ENCODE data around the gene SYT9.

The SYT9 gene

GRCh38 chr11:7252683-7253213 is 1.0 kb downstream of the SYT9 start:
- FAIRE-seq (no peak), DNase-seq (ENCODE audit: insufficient read length) (no peak)

DNA sequence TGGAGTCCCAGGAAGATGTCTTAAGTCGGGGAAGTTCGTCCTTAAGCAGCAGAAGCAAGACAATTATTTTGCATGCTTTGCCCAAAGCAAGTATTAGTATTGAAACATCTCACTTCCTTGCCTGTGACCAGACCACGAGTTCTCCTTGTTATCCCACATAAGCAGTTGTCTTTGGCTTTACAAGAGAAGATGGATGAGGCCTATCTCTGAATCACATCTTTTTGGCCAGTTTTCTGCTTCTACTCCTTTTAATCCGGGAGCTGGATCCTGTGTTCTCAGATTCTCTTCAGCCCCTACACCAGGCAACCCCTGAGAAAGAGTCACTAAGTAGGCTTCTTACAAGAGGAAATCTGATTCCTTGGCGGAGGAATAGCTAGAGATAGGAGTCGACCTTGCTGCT is 2.1 kb downstream of the SYT9 start:
- FAIRE-seq (no peak), DNase-seq (ENCODE audit: insufficient read length) (no peak)
- TF ChIP-seq POLR2AphosphoS5 (IDR thresholded peaks at IDR 0.05; ENCODE audit: low read depth, low read length), result no peak

More at GRCh38 chr11:7252683-7253213, 1.0 kb downstream of the SYT9 start:
- no peak for TF ChIP-seq TAF1 (IDR thresholded peaks at IDR 0.05; ENCODE audit: borderline replicate concordance, low read depth, low read length)
- no peak for TF ChIP-seq POLR2AphosphoS5 (IDR thresholded peaks at IDR 0.05; ENCODE audit: low read depth, low read length)
- no peak for TF ChIP-seq POLR2A (IDR thresholded peaks at IDR 0.05; ENCODE audit: low read depth, low read length)

DNA sequence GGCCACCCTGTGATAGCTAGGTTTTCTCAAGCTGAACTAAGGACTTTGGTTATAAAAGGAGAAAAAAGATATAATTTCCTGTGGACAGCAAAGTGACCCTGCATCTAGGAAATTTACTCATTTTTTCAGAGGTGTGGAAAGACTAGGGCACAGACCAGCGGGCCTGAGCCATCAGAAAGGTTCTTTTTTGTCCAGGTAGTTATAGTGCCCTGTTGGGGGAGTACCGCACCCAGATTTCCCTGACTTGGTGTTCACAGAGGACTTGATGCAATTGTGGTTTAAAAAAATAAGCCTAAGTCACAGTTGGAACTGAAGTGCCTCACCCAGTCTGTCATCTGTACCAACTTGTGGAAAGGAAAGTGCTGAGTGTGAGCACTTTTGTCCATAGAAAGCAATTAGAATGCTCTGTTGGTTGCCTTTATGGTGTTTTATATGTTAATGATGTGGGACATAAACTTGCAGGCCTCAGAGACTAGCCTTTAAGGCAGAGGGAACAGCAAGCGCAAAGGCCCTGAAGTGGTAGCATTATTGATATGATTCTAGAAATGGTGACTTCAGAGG is 3.1 kb downstream of the SYT9 start:
- no peak for FAIRE-seq
- TF ChIP-seq TAF1 (IDR thresholded peaks at IDR 0.05; ENCODE audit: borderline replicate concordance, low read depth, low read length), result no peak
- no peak for TF ChIP-seq POLR2A (IDR thresholded peaks at IDR 0.05; ENCODE audit: low read depth, low read length)
- no peak for TF ChIP-seq POLR2AphosphoS5 (IDR thresholded peaks at IDR 0.05; ENCODE audit: low read depth, low read length)
- no peak for DNase-seq (ENCODE audit: insufficient read length)

GRCh38 chr11:7256943-7257342 is 5.2 kb downstream of the SYT9 start:
- no peak for TF ChIP-seq TAF1 (IDR thresholded peaks at IDR 0.05; ENCODE audit: borderline replicate concordance, low read depth, low read length)
- no peak for TF ChIP-seq POLR2AphosphoS5 (IDR thresholded peaks at IDR 0.05; ENCODE audit: low read depth, low read length)
- no peak for TF ChIP-seq POLR2A (IDR thresholded peaks at IDR 0.05; ENCODE audit: low read depth, low read length)
- DNase-seq (ENCODE audit: insufficient read length) (no peak), FAIRE-seq (no peak)

DNA sequence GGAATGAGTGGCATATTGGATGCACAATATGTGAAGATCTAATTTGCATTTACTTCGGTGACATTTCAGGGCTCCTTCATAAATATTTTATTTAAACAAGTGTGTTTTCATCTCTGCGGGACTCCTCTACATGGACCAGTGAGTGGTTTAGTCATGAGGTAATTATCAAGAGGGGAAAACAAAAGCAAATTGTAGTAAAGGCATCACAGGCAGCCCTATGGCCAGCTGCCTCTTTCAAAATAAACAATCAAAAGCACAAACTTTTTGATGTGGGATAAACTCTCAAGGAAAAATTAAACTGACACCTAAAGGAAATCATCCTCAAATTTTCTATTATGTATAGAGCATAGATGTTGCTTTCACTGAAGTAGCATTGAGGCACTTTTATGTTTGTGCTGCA is 6.0 kb downstream of the SYT9 start:
- FAIRE-seq (no peak), DNase-seq (ENCODE audit: insufficient read length) (no peak)
- TF ChIP-seq POLR2A (IDR thresholded peaks at IDR 0.05; ENCODE audit: low read depth, low read length), result no peak
- no peak for TF ChIP-seq TAF1 (IDR thresholded peaks at IDR 0.05; ENCODE audit: borderline replicate concordance, low read depth, low read length)
- no peak for TF ChIP-seq POLR2AphosphoS5 (IDR thresholded peaks at IDR 0.05; ENCODE audit: low read depth, low read length)

DNA sequence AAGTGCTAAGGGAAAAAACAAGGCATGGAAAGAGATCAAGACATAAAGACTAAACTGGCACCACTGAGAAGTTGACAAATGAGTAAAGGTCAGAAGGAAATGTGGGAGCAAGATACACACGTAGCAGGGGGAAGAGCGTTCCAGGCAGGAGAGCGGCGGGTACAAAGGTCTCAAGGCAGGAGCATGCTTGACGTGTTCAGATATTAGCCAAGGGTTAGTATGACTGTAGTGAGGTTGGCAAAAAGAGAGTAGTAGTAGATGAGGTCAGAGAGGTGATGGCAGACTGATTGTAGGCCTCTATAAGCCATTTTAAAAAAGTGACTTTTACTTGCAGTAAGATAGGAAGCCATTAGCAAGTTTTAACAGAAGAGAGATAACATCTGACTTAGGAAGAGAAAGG is 9.9 kb downstream of the SYT9 start:
- no peak for TF ChIP-seq POLR2AphosphoS5 (IDR thresholded peaks at IDR 0.05; ENCODE audit: low read depth, low read length)
- TF ChIP-seq TAF1 (IDR thresholded peaks at IDR 0.05; ENCODE audit: borderline replicate concordance, low read depth, low read length), result no peak
- no peak for TF ChIP-seq POLR2A (IDR thresholded peaks at IDR 0.05; ENCODE audit: low read depth, low read length)
- no peak for FAIRE-seq
- DNase-seq (ENCODE audit: insufficient read length), result no peak

DNA sequence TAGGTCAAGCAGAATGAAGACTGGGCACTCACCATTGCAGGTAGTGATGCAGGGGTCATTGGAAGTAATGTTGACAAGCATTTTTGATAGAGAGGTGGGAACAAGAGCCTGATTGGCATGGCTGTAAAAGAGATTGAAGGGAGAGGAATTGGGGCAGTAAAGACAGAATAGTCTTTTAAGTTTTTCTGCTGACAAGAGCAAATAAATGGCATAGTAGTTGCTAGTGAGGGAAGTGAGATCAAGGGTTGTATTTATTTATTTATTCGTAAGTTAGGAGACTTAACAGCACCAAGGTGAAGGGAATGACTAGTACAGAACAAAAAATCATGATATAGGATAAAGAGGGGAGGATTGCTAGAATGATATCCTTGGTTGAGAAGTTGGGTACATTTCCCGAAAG is 11.0 kb downstream of the SYT9 start:
- DNase-seq (ENCODE audit: insufficient read length), result no peak
- no peak for FAIRE-seq
- no peak for TF ChIP-seq POLR2AphosphoS5 (IDR thresholded peaks at IDR 0.05; ENCODE audit: low read depth, low read length)
- TF ChIP-seq POLR2A (IDR thresholded peaks at IDR 0.05; ENCODE audit: low read depth, low read length), result no peak
- no peak for TF ChIP-seq TAF1 (IDR thresholded peaks at IDR 0.05; ENCODE audit: borderline replicate concordance, low read depth, low read length)

- DNase-seq (ENCODE audit: insufficient read length), result no peak
- no peak for TF ChIP-seq TAF1 (IDR thresholded peaks at IDR 0.05; ENCODE audit: borderline replicate concordance, low read depth, low read length)
- no peak for TF ChIP-seq POLR2AphosphoS5 (IDR thresholded peaks at IDR 0.05; ENCODE audit: low read depth, low read length)
- TF ChIP-seq POLR2A (IDR thresholded peaks at IDR 0.05; ENCODE audit: low read depth, low read length), result no peak
- no peak for FAIRE-seq
Measured at GRCh38 chr11:7263842-7264241, 12.1 kb downstream of the SYT9 start.

DNA sequence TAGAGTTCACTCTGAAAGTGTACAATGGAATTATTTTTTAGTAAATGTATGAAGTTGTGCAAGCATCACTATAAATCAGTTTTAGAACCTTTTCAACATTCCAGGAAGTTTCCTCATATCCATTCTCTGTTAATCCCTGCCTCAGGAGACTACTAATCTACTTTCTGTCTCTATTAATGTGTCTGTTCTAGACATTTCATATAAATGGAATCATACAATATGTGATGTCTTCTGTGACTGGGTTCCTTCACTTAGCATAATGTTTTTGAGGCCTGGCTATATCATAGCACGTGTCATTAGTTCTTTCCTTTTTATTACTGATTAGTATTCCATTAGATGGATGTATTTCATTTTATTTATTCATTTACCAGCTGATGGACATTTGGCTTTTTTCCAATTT is 17.1 kb downstream of the SYT9 start:
- DNase-seq (ENCODE audit: insufficient read length) (no peak), FAIRE-seq (no peak)
- no peak for TF ChIP-seq POLR2A (IDR thresholded peaks at IDR 0.05; ENCODE audit: low read depth, low read length)
- TF ChIP-seq POLR2AphosphoS5 (IDR thresholded peaks at IDR 0.05; ENCODE audit: low read depth, low read length), result no peak
- no peak for TF ChIP-seq TAF1 (IDR thresholded peaks at IDR 0.05; ENCODE audit: borderline replicate concordance, low read depth, low read length)

DNA sequence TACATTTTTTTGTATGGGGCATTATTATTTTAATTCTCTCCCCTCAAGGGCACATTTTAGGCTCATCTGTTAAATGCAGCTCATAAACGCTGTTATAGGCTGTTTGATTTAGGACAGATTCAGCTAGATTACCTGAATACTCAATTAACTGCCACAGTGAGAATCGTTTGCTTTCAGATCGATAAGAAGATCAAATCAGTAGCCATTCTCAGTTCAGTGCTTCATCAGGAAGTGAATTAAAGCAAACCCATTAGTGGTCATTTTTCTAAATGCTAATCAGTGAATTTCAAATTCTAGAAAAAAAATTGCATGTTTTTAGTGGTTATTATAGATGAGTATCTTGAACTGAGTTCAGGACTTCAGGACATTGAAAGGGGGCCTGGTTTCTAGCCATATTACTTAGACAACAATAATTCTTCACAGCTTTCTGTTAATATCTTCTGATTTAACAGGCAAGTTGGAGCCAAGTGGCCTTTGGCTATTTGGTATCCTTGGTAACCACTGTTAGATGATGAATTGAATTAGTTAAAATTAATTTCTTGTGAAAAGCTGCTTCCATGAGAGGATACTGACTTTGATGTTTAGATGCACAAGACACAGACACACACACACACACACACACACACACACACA is 18.6 kb downstream of the SYT9 start:
- no peak for FAIRE-seq
- DNase-seq (ENCODE audit: insufficient read length), result no peak
- TF ChIP-seq POLR2AphosphoS5 (IDR thresholded peaks at IDR 0.05; ENCODE audit: low read depth, low read length) (no peak), POLR2A (IDR thresholded peaks at IDR 0.05; ENCODE audit: low read depth, low read length) (no peak), TAF1 (IDR thresholded peaks at IDR 0.05; ENCODE audit: borderline replicate concordance, low read depth, low read length) (no peak)

GRCh38 chr11:7272373-7272772 is 20.7 kb downstream of the SYT9 start:
- no peak for DNase-seq (ENCODE audit: insufficient read length)
- FAIRE-seq, result no peak
- TF ChIP-seq POLR2A (IDR thresholded peaks at IDR 0.05; ENCODE audit: low read depth, low read length) (no peak), TAF1 (IDR thresholded peaks at IDR 0.05; ENCODE audit: borderline replicate concordance, low read depth, low read length) (no peak), POLR2AphosphoS5 (IDR thresholded peaks at IDR 0.05; ENCODE audit: low read depth, low read length) (no peak)

GRCh38 chr11:7275133-7275532 is 23.4 kb downstream of the SYT9 start:
- DNase-seq (ENCODE audit: insufficient read length) (no peak), FAIRE-seq (no peak)
- no peak for TF ChIP-seq POLR2AphosphoS5 (IDR thresholded peaks at IDR 0.05; ENCODE audit: low read depth, low read length)
- no peak for TF ChIP-seq POLR2A (IDR thresholded peaks at IDR 0.05; ENCODE audit: low read depth, low read length)
- TF ChIP-seq TAF1 (IDR thresholded peaks at IDR 0.05; ENCODE audit: borderline replicate concordance, low read depth, low read length), result no peak

Measured in GM12892 (cell line).